GM12801 (cell line): ENCODE data around the gene TMEM120B.

ENCODE experiments used
- CTCF ChIP-seq: IDR thresholded peaks from one replicate; pipeline ENCODE4 v1.5.1; 2011; ENCODE audit warnings: control low read depth; ENCODE audit not compliant: insufficient read length; ENCODE audit errors: extremely low read depth

The TMEM120B gene

GRCh38 chr12:121705514-121705913 is 7.0 kb upstream of the TMEM120B start:
- TF ChIP-seq CTCF: no peak

GRCh38 chr12:121708313-121709063 is 4.1 kb upstream of the TMEM120B start:
- TF ChIP-seq CTCF: no peak

- TF ChIP-seq CTCF: no peak
Measured at GRCh38 chr12:121709478-121709961, 3.0 kb upstream of the TMEM120B start.

- no peak for TF ChIP-seq CTCF
Measured at GRCh38 chr12:121711361-121712189, 977 bp upstream of the TMEM120B start.

GRCh38 chr12:121712190-121712460 is 427 bp upstream of the TMEM120B start:
- no peak for TF ChIP-seq CTCF

- no peak for TF ChIP-seq CTCF
Measured at GRCh38 chr12:121713257-121713777, 765 bp downstream of the TMEM120B start.

- no peak for TF ChIP-seq CTCF
Measured at GRCh38 chr12:121713793-121714192, 1.2 kb downstream of the TMEM120B start.
